Stimulated activated CD8-positive, alpha-beta memory T cell treated with anti-CD3 and anti-CD28 coated beads, Interleukin-15, amount 100 ng/mL, for 1 hour (primary cell): ENCODE measurements around the gene SPATA21.

Experiments
- DNase-seq: peaks from one replicate; pipeline ENCODE4 v3.0.0-alpha.2; 2020; ENCODE audit warnings: low read depth

SPATA21 gene

GRCh38 chr1:16450863-16451481 lies 13.7 kb upstream of the SPATA21 start:
- DNase-seq: no peak

- DNase-seq: no peak
Measured at GRCh38 chr1:16449666-16450065, 12.4 kb upstream of the SPATA21 start.

- no peak for DNase-seq
Measured at GRCh38 chr1:16449065-16449464, 11.8 kb upstream of the SPATA21 start.

GRCh38 chr1:16447641-16448040 lies 10.4 kb upstream of the SPATA21 start:
- no peak for DNase-seq

- no peak for DNase-seq
Measured at GRCh38 chr1:16446116-16446515, 8.9 kb upstream of the SPATA21 start.

- DNase-seq: no peak
Measured at GRCh38 chr1:16445052-16445451, 7.8 kb upstream of the SPATA21 start.

GRCh38 chr1:16443975-16444770 lies 6.9 kb upstream of the SPATA21 start:
- DNase-seq: no peak

GRCh38 chr1:16442941-16443340 lies 5.7 kb upstream of the SPATA21 start:
- DNase-seq: no peak

- DNase-seq: no peak
Measured at GRCh38 chr1:16442265-16442664, 5.0 kb upstream of the SPATA21 start.

- no peak for DNase-seq
Measured at GRCh38 chr1:16441282-16441665, 4.0 kb upstream of the SPATA21 start.

- peak; percentile 94 for DNase-seq
Measured at GRCh38 chr1:16440470-16441281, 3.5 kb upstream of the SPATA21 start, which contains the start of gene NECAP2. NECAP2 (plus strand) TSS chr1:16440724; CDS start chr1:16440762, 38 bp downstream.

- no peak for DNase-seq
Measured at GRCh38 chr1:16440131-16440469, 2.9 kb upstream of the SPATA21 start.

- no peak for DNase-seq
Measured at GRCh38 chr1:16438924-16439323, 1.7 kb upstream of the SPATA21 start.

GRCh38 chr1:16438516-16438915 lies 1.3 kb upstream of the SPATA21 start:
- no peak for DNase-seq

- no peak for DNase-seq
Measured at GRCh38 chr1:16434501-16434900, 2.7 kb downstream of the SPATA21 start.

GRCh38 chr1:16434007-16434406 lies 3.2 kb downstream of the SPATA21 start:
- no peak for DNase-seq

- DNase-seq: no peak
Measured at GRCh38 chr1:16433030-16433429, 4.2 kb downstream of the SPATA21 start.

- DNase-seq: no peak
Measured at GRCh38 chr1:16430606-16431005, 6.6 kb downstream of the SPATA21 start.

- DNase-seq: no peak
Measured at GRCh38 chr1:16425125-16426025, 11.8 kb downstream of the SPATA21 start.

- no peak for DNase-seq
Measured at GRCh38 chr1:16422041-16422440, 15.2 kb downstream of the SPATA21 start.

- DNase-seq: no peak
Measured at GRCh38 chr1:16421201-16421600, 16.0 kb downstream of the SPATA21 start.
